GM19395 (cell line): ENCODE data around the gene AKNA.
A peak's percentile ranks its signal among the peaks of the same experiment; 100 is the strongest.

ENCODE experiments used
- ATAC-seq: cut with Tn5 transposase; IDR thresholded peaks from one replicate; pipeline ENCODE4 v1.9.1; 2021; ENCODE audit warnings: mild to moderate bottlenecking, moderate library complexity; ENCODE audit not compliant: unreplicated experiment

AKNA gene, protein sequence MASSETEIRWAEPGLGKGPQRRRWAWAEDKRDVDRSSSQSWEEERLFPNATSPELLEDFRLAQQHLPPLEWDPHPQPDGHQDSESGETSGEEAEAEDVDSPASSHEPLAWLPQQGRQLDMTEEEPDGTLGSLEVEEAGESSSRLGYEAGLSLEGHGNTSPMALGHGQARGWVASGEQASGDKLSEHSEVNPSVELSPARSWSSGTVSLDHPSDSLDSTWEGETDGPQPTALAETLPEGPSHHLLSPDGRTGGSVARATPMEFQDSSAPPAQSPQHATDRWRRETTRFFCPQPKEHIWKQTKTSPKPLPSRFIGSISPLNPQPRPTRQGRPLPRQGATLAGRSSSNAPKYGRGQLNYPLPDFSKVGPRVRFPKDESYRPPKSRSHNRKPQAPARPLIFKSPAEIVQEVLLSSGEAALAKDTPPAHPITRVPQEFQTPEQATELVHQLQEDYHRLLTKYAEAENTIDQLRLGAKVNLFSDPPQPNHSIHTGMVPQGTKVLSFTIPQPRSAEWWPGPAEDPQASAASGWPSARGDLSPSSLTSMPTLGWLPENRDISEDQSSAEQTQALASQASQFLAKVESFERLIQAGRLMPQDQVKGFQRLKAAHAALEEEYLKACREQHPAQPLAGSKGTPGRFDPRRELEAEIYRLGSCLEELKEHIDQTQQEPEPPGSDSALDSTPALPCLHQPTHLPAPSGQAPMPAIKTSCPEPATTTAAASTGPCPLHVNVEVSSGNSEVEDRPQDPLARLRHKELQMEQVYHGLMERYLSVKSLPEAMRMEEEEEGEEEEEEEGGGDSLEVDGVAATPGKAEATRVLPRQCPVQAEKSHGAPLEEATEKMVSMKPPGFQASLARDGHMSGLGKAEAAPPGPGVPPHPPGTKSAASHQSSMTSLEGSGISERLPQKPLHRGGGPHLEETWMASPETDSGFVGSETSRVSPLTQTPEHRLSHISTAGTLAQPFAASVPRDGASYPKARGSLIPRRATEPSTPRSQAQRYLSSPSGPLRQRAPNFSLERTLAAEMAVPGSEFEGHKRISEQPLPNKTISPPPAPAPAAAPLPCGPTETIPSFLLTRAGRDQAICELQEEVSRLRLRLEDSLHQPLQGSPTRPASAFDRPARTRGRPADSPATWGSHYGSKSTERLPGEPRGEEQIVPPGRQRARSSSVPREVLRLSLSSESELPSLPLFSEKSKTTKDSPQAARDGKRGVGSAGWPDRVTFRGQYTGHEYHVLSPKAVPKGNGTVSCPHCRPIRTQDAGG (N-terminal part only)

DNA sequence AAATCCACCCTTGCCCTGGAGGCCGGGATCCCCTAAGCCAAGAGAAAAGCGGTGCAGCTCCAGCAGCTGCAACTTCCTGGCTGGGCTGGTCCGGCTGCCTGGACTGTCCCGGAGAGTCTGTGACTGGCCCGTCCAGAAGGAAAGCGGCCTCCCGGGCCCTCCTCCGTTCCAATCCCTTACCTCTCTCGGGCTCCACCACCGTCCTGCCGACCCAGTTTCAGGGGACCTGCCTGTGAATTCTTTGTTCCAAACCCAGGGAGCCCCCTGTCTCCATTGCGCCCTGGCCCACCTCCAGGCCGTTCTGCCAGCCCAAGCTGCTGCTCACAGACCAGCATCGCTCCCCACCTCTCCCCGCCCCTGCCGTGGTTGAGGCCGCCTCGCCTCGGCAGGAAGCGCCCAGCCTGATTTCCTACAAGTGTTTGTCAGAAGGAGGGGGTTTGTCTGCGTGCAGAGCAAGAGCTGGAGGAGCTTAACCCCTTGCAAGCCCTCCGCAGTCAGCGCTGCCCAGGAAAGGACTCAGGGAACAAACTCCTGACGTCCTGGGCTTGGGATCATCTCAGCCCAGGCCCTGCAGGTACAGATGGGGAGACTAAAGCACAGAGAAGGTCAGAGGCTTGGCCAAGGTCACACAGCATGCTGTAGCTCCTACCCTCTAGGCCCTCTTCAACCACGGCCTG lies at the start of gene AKNA:
Gene AKNA, minus strand, starts transcription at position 303 of the 677 bp plus-strand sequence. CDS start 6,649 bp downstream, outside the sequence.
- ATAC-seq, result peak; percentile 31

DNA sequence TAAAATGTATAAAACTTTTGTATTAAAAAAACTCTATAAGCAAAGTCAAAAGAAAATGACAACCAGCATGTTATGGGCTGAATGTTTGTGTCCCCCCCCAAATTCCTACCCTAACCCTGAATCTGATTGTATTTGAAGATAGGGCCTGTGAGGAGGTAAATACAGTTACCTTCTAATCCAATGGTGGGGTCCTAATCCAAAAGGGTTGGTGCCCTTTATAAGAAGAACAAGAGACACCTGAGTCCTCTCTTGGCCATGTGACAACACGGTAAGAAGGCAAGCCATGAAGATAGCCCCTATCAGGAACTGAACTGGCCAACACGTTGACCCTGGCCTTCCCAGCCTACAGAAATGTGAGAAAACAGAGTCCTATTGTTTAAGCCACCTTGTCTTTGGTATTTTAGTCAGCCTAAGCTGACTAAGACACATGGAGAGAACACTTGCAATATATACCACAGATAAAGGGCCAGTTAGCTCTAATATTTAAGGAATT lies 49.7 kb upstream of the AKNA start:
- no peak for ATAC-seq

DNA sequence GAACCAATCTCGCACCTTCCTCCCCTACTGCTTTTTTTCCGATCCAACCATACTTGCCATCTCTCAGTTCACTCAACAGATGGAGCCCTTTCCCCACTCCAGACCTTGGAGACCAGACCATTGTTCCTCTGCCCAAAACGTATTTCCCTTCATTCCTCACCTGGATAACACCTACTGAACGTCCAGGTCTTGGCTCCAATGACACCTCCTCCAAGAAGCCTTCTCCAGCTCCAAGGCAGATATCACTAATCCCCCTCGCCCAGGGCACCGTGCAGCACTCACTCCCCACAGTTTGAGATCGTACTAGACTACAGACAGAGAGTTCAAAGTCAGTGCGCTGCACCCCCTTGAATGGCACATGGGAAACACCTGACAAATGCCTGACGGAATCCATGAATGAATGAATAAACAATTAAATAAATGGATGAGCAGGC lies 47.1 kb upstream of the AKNA start:
- ATAC-seq, result no peak

GRCh38 chr9:114433720-114434255 lies 46.0 kb upstream of the AKNA start:
- ATAC-seq, result no peak

DNA sequence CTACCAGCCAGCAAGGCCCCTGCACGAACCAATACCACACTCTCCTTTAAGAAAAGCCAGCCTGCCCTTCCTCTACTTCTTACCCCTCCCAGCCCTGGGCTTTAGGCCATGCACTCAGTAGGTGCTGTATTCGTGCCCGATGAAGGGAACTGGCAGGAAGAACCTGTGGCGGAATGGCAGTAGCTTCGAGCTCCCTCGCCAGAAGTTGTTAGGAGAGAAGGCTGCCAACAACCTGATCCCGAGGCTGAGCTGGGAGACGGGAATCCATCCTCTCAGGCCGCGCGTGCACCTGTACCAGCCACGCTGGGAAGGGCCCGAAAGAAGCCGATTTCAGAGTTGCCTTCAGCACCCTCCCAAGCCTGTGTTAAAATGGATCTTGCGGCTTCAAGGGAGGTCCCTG lies 45.3 kb upstream of the AKNA start:
- no peak for ATAC-seq

GRCh38 chr9:114432323-114433067 lies 44.7 kb upstream of the AKNA start:
- ATAC-seq, result no peak

- no peak for ATAC-seq
Observed at GRCh38 chr9:114431770-114432169, 44.0 kb upstream of the AKNA start.

DNA sequence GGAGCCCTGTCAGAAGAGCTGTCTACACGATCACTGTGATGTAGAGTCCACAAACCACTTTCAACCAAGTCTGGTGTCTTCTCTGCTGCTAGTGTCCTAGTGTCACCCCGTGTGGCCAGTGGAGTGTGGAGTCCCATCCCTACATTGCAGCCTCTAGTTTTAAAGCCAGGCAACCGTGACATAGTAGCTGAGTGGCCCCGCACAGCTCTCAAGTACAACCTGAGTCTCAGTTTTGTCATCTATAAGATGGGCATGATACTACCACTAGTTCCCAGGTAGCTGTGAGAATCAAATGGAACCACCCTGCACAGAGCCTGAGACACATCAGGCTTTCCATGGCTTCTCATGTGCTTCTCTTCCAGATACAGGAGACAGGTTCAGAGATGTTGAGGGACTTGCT lies 43.2 kb upstream of the AKNA start:
- no peak for ATAC-seq

- no peak for ATAC-seq
Observed at GRCh38 chr9:114430457-114430856, 42.7 kb upstream of the AKNA start.

DNA sequence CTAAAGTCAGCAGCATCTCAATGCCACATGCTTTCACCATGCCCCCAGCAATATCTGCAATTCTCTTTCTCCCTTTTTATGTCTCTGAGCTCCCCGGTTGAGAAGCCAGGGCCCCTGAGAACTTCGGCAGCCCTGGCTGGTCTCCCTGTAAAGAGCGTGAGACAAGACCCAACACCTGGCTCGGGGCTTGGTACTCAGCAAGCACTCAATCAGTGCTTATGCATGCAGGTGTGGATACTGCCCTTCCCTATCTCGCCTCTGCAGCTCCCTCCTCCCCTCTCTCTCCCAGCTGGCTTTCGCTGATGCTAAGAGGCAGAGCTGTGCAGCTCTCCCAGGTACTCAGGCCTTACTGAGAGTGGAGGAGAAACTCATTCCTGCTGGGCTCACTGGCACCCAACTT lies 41.7 kb upstream of the AKNA start:
- ATAC-seq, result no peak

- no peak for ATAC-seq
Observed at GRCh38 chr9:114428466-114428865, 40.7 kb upstream of the AKNA start.

DNA sequence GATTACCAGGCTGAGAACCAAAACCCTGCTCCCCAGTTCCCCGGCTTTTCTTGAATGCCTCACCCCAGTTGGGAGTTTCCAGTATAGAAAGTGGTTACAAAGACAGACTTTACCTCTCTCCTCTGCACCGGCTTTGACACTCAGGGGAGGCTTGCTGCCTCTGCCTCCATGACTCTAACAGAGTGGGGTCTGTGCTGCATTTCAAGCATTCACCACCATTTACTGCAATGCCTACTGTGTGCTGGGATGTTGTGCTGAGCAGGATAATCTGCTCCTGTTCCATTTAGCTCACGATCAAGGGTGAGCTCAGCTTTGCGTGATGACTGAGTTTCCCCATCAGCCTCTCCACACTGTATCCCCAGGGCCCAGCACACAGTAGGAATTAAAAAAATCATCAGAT lies 39.9 kb upstream of the AKNA start:
- ATAC-seq, result no peak

DNA sequence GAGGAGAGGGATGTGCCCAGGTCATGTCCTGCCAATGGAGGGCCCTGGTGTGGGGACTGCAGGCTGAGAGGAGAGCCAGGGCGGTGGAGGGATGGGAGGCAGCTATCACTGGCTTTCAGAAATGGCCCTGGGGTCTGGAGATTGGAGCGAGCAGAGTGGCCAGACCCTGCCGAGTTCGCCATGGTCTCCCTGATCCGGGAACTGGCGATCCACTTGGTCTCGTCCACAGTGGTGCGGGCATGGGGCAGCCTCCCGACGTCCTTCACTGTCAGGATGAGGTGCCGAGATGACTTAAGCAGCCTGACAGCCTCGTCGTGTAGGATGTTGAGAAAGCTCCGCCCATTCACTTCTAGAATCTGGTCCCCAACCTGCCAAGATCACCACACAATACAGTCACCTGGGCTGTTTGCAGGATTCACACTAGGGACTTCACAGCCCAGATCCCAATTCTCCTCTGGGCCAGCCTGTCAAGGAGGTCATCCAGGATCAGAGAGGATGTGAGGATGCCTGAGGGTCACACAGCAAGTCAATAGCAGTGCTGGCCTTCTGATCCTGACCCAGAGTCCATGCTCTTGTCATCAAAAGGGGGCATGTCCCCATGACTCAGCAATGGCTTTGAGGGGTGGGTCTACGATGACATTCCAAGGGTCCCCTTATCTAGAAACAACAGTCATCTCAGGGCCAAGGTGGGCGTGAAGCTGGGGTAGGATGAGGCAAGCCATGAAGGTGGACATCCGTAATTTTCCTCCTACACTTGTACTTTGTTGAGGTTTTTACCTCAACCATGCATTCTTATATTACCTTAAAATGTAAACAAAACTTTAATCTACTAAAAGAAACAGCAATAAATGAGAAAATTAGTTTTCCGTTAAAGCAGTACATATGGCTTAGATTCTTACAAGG lies 38.5 kb upstream of the AKNA start:
- no peak for ATAC-seq

DNA sequence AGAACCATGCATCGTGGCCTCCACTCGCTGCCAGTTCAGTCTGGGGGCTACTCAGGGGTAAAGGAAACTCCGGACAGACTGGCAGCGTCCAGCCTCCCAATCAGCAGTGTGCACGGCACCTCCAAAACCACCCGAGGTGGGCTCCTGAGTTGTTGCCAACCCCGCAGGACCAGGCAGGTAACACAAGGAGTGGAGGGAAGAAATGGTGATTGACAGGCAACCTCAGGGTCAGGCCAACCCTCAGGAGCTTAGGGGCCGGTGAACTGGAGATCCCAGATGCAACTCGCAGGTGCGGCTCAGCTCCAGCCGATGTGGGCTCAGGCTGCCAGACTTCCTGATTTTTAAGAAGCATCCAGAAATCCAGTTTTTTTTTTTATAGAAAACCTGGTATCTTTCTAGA lies 37.3 kb upstream of the AKNA start:
- no peak for ATAC-seq

DNA sequence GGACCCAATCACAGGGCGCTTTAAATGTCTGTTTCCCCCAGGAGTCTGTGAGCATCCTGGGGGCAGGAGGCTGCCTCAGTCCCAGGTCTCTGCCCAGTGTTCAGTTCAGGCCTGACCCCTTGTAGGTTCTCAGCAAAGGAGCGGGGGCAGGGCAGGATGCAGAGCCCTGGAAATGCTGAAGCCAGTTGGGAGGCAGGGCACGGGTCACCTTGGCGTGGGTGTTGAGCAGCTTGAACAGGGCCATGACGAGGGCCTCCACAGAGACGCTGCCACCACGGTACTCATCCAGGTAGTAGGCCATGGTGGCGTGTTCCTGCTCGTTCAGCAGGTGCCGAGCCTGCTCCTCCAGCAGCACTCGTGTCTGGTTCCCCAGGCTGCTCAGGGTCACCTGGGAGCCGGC lies 36.3 kb upstream of the AKNA start:
- no peak for ATAC-seq

- ATAC-seq, result no peak
Observed at GRCh38 chr9:114423181-114423580, 35.4 kb upstream of the AKNA start.

- ATAC-seq, result no peak
Observed at GRCh38 chr9:114421147-114421546, 33.4 kb upstream of the AKNA start.

DNA sequence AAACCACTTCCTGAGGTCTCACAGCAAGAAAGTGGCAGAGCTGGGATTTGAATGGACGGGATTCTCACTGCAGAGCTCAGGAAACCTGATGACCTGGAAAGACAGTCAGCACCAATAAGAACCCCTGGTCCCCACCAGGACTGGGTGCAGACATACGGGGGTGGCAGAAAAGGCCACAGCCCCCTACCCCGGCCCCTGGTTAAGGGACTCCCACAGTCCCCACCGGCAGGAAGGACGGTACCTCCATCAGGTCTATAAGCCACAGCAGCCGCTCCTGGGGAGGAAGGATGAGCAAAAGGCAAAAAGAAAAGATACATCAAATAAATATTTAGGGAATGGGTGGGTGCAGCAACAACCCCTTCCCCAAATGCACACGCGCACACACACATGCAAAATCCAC lies 32.0 kb upstream of the AKNA start:
- no peak for ATAC-seq
